Kidney epithelial cell (primary cell): Measurements from ENCODE around the gene IFT27. TPM values are rescaled to one million over a fixed set of nuclear protein-coding genes. Genes with fewer than 3 reads are reported as not detected.

Source experiments
- DNase-seq: peaks from one replicate; pipeline ENCODE4 v3.0.0-alpha.2; 2010; ENCODE audit warnings: low read depth
- H3K27me3 ChIP-seq: 2 replicates; pipeline ENCODE4 v1.6.0; 2011; ENCODE audit warnings: low read length; ENCODE audit not compliant: control insufficient read depth, insufficient read depth
- H3K36me3 ChIP-seq: 2 replicates; pipeline ENCODE4 v1.5.1; 2011; ENCODE audit warnings: low read length; ENCODE audit not compliant: control insufficient read depth, insufficient read depth
- H3K4me3 ChIP-seq: 2 replicates; pipeline ENCODE4 v1.5.1; 2011; ENCODE audit warnings: low read depth, mild to moderate bottlenecking, control low read depth, low read length
- CTCF ChIP-seq: IDR thresholded peaks from 2 replicates; pipeline ENCODE4 v1.5.1; 2011; ENCODE audit warnings: mild to moderate bottlenecking, moderate library complexity, low read length, control low read depth, inconsistent platforms; ENCODE audit not compliant: insufficient read depth, poor library complexity, severe bottlenecking
- total RNA-seq: library from RNA; depleted of rRNA; stranded (reverse); fragments of >200 nt; gene quantifications from 2 replicates; pipeline ENCODE4 v1.2.3, GENCODE V29; 2015

Gene IFT27
- total RNA-seq, 1 donor from 2014 or later, result 26.5 TPM

GRCh38 chr22:36814801-36815200, 38.9 kb upstream of the IFT27 start:
- H3K27me3 ChIP-seq, result peaks cover 63% of the 10 kb centered on the region
- TF ChIP-seq CTCF, result no peak
- no peaks in the 10 kb centered on the region for H3K36me3 ChIP-seq
- H3K4me3 ChIP-seq, result no peak overlapping the region
- no peak for DNase-seq

GRCh38 chr22:36811094-36811800, 35.3 kb upstream of the IFT27 start:
- peaks cover 38% of the 10 kb centered on the region for H3K27me3 ChIP-seq

GRCh38 chr22:36809351-36809750, 33.4 kb upstream of the IFT27 start:
- no peak overlapping the region for H3K4me3 ChIP-seq
- no peaks in the 10 kb centered on the region for H3K36me3 ChIP-seq
- no peak for DNase-seq
- peaks cover 21% of the 10 kb centered on the region for H3K27me3 ChIP-seq
- TF ChIP-seq CTCF, result no peak

More at GRCh38 chr22:36811094-36811800, 35.3 kb upstream of the IFT27 start:
- no peak for DNase-seq
- no peak for TF ChIP-seq CTCF
- Histone ChIP-seq H3K36me3 (no peaks in the 10 kb centered on the region), H3K4me3 (no peak overlapping the region)

GRCh38 chr22:36808721-36809344, 32.9 kb upstream of the IFT27 start:
- Histone ChIP-seq H3K27me3 (peaks cover 16% of the 10 kb centered on the region), H3K36me3 (no peaks in the 10 kb centered on the region)
- no peak for TF ChIP-seq CTCF

GRCh38 chr22:36807627-36808026, 31.7 kb upstream of the IFT27 start:
- Histone ChIP-seq H3K4me3 (no peak overlapping the region), H3K27me3 (peaks cover 9% of the 10 kb centered on the region), H3K36me3 (no peaks in the 10 kb centered on the region)
- DNase-seq, result no peak
- no peak for TF ChIP-seq CTCF

More at GRCh38 chr22:36808721-36809344, 32.9 kb upstream of the IFT27 start:
- H3K4me3 ChIP-seq, result no peak overlapping the region
- no peak for DNase-seq
